Measurements from ENCODE around the gene SLC44A2.

Gene SLC44A2

DNA sequence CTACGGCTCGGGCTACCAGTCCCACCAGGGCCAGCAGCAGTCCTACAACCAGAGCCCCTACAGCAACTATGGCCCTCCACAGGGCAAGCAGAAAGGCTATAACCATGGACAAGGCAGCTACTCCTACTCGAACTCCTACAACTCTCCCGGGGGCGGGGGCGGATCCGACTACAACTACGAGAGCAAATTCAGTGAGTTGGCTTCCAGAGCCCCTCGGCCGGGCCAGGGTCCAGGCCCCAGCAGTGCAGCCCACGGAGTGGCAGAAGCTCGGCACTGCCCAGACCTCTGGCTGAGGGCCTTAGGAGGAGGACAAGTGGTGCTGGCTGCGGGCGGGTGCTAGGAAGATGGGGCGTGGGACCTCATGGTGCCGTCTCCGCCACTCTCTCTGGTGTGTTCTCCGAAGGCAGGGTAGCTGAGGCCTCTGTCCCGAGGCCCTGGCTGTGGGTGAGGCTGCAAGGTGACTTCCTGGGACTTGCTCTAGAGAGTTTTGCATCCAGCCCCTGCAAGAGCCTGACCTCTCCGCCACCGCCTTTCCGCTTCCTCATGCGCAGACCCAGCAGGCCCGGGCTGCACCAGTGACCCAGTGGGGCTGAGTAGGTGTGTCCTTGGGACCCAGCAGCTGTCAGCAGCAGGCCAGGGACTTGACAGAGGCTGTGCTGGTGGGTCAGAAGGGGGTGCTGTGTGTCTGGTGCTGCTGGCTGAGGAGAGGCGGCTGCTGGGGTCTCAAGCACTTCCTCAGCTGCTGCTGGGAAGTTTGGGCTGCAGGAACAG, 62.4 kb downstream of the SLC44A2 start:
- H3K4me1 ChIP-seq (ENCODE audit: control insufficient read depth in 2 of 2, insufficient read depth in 2 of 2, low read length in 2 of 2) = no peaks in the 10 kb centered on the region
- no peak overlapping the region for H3K9ac ChIP-seq (ENCODE audit: low read depth in 1 of 2, low read length in 2 of 2)
- H3K4me3 ChIP-seq (ENCODE audit: low read length in 2 of 2) = no peak overlapping the region
- no peak overlapping the region for H3K27ac ChIP-seq (ENCODE audit: low read depth in 2 of 2, low read length in 2 of 2)
- no peaks in the 10 kb centered on the region for H3K9me3 ChIP-seq (ENCODE audit: control insufficient read depth in 2 of 2, low read length in 2 of 2)
- peaks cover 76 to 85% of the 10 kb centered on the region in 2 donors for H3K36me3 ChIP-seq (ENCODE audit: control insufficient read depth in 2 of 2, insufficient read depth in 2 of 2, low read length in 2 of 2)
- H3K27me3 ChIP-seq (ENCODE audit: control insufficient read depth in 2 of 2, insufficient read depth in 2 of 2, low read length in 2 of 2) = no peaks in the 10 kb centered on the region

DNA sequence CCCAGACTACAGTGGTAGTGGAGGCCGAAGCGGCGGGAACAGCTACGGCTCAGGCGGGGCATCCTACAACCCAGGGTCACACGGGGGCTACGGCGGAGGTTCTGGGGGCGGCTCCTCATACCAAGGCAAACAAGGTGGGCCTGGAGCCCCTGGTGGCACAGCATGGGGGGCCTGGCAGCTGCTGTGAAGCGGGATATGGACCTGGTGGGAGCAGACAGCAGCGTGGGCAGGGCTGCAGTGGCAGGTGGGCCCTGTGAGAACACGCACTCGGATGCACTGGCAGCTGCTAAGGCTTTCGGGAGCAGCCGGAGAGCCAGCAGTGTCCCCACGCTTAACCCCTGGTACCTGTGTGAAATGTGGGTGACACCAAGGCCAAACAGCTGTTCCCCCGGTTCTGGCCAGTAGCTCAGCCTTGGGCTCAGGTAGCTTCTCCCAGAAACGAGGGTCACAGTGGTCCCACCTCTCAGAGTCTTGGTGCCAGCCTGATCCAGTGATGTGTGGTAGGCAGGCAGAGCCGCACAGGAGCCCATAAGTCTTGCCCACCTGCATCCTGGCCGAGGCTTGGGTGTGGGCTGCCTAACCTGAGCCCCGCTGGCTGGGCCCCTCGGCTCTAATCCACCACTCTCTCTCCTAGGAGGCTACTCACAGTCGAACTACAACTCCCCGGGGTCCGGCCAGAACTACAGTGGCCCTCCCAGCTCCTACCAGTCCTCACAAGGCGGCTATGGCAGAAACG, 63.4 kb downstream of the SLC44A2 start:
- Histone ChIP-seq H3K9me3 (ENCODE audit: control insufficient read depth in 2 of 2, low read length in 2 of 2) (no peaks in the 10 kb centered on the region), H3K36me3 (ENCODE audit: control insufficient read depth in 2 of 2, insufficient read depth in 2 of 2, low read length in 2 of 2) (peaks cover 66 to 75% of the 10 kb centered on the region in 2 donors), H3K4me3 (ENCODE audit: low read length in 2 of 2) (no peak overlapping the region), H3K9ac (ENCODE audit: low read depth in 1 of 2, low read length in 2 of 2) (no peak overlapping the region), H3K4me1 (ENCODE audit: control insufficient read depth in 2 of 2, insufficient read depth in 2 of 2, low read length in 2 of 2) (no peaks in the 10 kb centered on the region), H3K27me3 (ENCODE audit: control insufficient read depth in 2 of 2, insufficient read depth in 2 of 2, low read length in 2 of 2) (no peaks in the 10 kb centered on the region), H3K27ac (ENCODE audit: low read depth in 2 of 2, low read length in 2 of 2) (no peak overlapping the region)

DNA sequence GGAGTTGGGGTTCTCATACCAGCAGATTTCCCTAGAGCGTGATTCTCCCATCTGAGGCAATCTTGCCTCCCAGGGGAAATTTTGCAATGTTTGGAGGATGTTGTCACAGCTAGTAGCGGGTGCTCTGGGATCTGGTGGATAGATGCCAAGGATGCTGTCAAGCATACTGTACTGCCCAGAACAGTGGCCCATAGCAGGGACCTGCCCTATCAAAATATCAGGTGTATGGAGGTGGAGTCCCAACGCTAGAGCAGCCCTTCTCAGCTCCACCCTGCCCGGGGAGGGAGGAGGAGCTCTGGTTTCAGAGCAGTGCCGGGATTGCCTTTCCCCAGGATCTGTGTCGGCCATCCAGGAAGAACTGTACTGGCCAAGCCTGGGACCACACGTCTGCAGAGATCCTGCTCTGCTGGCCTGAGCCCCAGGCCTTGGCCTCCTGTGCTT, 65.0 kb downstream of the SLC44A2 start:
- Histone ChIP-seq H3K9me3 (ENCODE audit: control insufficient read depth in 2 of 2, low read length in 2 of 2) (no peaks in the 10 kb centered on the region), H3K4me1 (ENCODE audit: control insufficient read depth in 2 of 2, insufficient read depth in 2 of 2, low read length in 2 of 2) (peaks cover 2 to 4% of the 10 kb centered on the region in 2 donors), H3K9ac (ENCODE audit: low read depth in 1 of 2, low read length in 2 of 2) (no peak overlapping the region), H3K27ac (ENCODE audit: low read depth in 2 of 2, low read length in 2 of 2) (no peak overlapping the region), H3K27me3 (ENCODE audit: control insufficient read depth in 2 of 2, insufficient read depth in 2 of 2, low read length in 2 of 2) (no peaks in the 10 kb centered on the region), H3K4me3 (ENCODE audit: low read length in 2 of 2) (no peak overlapping the region), H3K36me3 (ENCODE audit: control insufficient read depth in 2 of 2, insufficient read depth in 2 of 2, low read length in 2 of 2) (peaks cover 53 to 58% of the 10 kb centered on the region in 2 donors)

DNA sequence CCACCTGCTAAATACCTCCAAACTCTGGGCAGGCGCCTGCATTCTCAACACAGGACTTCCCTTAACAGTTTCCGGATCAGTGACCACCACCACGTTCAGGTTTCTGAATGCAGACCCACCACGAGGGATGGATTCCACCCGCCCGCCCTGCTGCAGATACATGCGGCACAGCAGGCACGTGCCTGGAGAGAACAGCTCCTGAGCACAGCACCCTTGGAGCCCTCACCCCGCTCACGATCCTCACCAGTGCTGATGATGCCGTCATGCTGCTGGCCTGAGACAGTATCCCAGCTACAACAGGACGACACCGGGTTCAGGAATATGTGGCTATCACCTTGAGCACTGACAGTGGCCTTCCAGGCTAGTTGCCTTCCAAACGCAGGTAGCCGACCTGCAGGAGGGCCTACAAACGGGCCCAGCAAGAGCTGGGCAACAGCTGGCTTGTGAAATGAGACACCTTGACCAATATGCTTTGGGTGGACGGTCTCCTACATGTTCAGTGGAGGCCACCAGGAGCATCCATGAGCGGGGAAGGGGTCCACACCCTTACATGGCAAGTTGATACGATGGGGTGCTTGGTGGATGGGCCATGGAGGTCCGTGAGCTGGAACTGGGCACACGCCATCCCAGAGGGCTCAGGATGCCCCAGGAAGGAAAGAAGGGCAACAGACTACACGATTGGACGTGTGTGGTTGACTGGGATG, 66.0 kb downstream of the SLC44A2 start:
- Histone ChIP-seq H3K36me3 (ENCODE audit: control insufficient read depth in 2 of 2, insufficient read depth in 2 of 2, low read length in 2 of 2) (peaks cover 51 to 55% of the 10 kb centered on the region in 2 donors), H3K9ac (ENCODE audit: low read depth in 1 of 2, low read length in 2 of 2) (no peak overlapping the region), H3K27me3 (ENCODE audit: control insufficient read depth in 2 of 2, insufficient read depth in 2 of 2, low read length in 2 of 2) (no peaks in the 10 kb centered on the region), H3K4me3 (ENCODE audit: low read length in 2 of 2) (no peak overlapping the region), H3K27ac (ENCODE audit: low read depth in 2 of 2, low read length in 2 of 2) (no peak overlapping the region), H3K9me3 (ENCODE audit: control insufficient read depth in 2 of 2, low read length in 2 of 2) (no peaks in the 10 kb centered on the region), H3K4me1 (ENCODE audit: control insufficient read depth in 2 of 2, insufficient read depth in 2 of 2, low read length in 2 of 2) (peaks cover 5 to 7% of the 10 kb centered on the region in 2 donors)

DNA sequence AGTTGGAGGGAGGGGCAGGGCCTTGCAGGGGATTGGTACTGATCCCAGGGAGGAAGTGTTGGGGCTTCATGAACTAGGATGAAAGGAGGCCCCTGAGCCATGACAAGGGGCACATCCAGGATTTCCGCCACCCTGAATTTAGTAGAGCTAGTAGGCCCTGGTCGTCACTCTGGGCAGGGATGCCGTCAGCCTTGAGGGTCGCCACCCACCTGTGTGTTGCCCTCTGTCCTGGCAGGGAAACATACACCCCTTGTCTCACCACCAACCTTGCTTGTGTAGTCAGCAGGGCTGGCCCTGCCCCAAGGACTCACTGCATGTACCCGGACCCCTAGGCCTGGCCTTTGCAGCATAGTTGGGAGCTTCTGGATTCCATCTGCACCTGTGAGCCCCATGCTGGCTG, 66.5 kb downstream of the SLC44A2 start:
- no peak overlapping the region for H3K4me3 ChIP-seq (ENCODE audit: low read length in 2 of 2)
- H3K9ac ChIP-seq (ENCODE audit: low read depth in 1 of 2, low read length in 2 of 2) = no peak overlapping the region
- no peak overlapping the region for H3K27ac ChIP-seq (ENCODE audit: low read depth in 2 of 2, low read length in 2 of 2)
- H3K4me1 ChIP-seq (ENCODE audit: control insufficient read depth in 2 of 2, insufficient read depth in 2 of 2, low read length in 2 of 2) = peaks cover 5 to 7% of the 10 kb centered on the region in 2 donors
- no peaks in the 10 kb centered on the region for H3K9me3 ChIP-seq (ENCODE audit: control insufficient read depth in 2 of 2, low read length in 2 of 2)
- H3K36me3 ChIP-seq (ENCODE audit: control insufficient read depth in 2 of 2, insufficient read depth in 2 of 2, low read length in 2 of 2) = peaks cover 45 to 50% of the 10 kb centered on the region in 2 donors
- no peaks in the 10 kb centered on the region for H3K27me3 ChIP-seq (ENCODE audit: control insufficient read depth in 2 of 2, insufficient read depth in 2 of 2, low read length in 2 of 2)

DNA sequence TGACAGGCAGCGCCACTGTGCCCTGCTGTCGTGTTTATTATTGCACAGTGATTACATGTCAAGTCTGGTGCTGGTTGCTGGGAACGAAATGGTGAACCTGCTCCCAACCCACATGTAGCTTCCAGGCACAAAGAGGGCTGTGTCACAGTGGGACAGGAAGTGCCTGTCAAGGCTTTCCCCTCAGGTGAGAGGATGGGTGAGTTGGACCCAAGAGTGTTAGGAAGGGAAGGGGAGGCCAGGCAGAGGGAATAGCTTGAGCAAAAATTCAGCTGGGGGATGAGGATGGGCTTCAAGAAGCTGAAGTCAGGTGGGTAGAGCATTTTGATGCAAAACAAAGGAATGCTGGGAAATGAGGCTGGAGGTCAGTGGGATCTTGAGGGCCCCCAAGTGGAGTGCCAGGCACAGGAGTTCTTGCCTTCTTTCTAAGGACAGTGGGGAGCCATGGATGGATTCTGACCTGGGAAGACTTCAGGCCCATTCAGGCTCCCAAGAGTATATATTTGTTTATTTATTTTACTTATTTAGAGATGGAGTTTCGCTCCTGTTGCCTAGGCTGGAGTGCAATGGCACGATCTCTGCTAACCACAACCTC, 67.4 kb downstream of the SLC44A2 start:
- peaks cover 38 to 43% of the 10 kb centered on the region in 2 donors for H3K36me3 ChIP-seq (ENCODE audit: control insufficient read depth in 2 of 2, insufficient read depth in 2 of 2, low read length in 2 of 2)
- no peak overlapping the region for H3K9ac ChIP-seq (ENCODE audit: low read depth in 1 of 2, low read length in 2 of 2)
- no peaks in the 10 kb centered on the region for H3K27me3 ChIP-seq (ENCODE audit: control insufficient read depth in 2 of 2, insufficient read depth in 2 of 2, low read length in 2 of 2)
- H3K4me3 ChIP-seq (ENCODE audit: low read length in 2 of 2) = no peak overlapping the region
- H3K27ac ChIP-seq (ENCODE audit: low read depth in 2 of 2, low read length in 2 of 2) = no peak overlapping the region
- no peaks in the 10 kb centered on the region for H3K9me3 ChIP-seq (ENCODE audit: control insufficient read depth in 2 of 2, low read length in 2 of 2)
- peaks cover 5 to 7% of the 10 kb centered on the region in 2 donors for H3K4me1 ChIP-seq (ENCODE audit: control insufficient read depth in 2 of 2, insufficient read depth in 2 of 2, low read length in 2 of 2)
